HL-60 (cell line): Measurements from ENCODE around the gene PACRG.

Experiments used
- DNase-seq, 2 experiments: peaks; one replicate each; pipeline ENCODE4 v3.0.0-alpha.2; 2010 to 2020; ENCODE audit warnings: low read depth in 1 of 2, low spot score in 1 of 2
- H3K27ac ChIP-seq: fragments of 250-450 bp; sonication (Bioruptor Pico); replicated peaks from 2 replicates; pipeline ENCODE4 v1.5.1; 2020; ENCODE audit warnings: mild to moderate bottlenecking, moderate library complexity
- H3K27me3 ChIP-seq: fragments of 250-450 bp; sonication (Bioruptor Pico); 2 replicates; pipeline ENCODE4 v1.5.1; 2021; ENCODE audit warnings: mild to moderate bottlenecking, moderate library complexity; ENCODE audit not compliant: insufficient read depth, poor library complexity, severe bottlenecking
- H3K4me3 ChIP-seq: replicated peaks from 2 replicates; pipeline ENCODE4 v1.5.1; 2011; ENCODE audit warnings: mild to moderate bottlenecking, control low read depth, low read length; ENCODE audit not compliant: insufficient read depth
- GABPA ChIP-seq: IDR thresholded peaks from 2 replicates; pipeline ENCODE4 v1.6.1; 2012; ENCODE audit warnings: low read depth
- POLR2AphosphoS5 ChIP-seq: IDR thresholded peaks from 2 replicates; pipeline ENCODE4 v1.6.1; 2012; ENCODE audit warnings: low read depth
- SPI1 ChIP-seq: IDR thresholded peaks from 2 replicates; pipeline ENCODE4 v1.6.1; 2012; ENCODE audit warnings: low read depth, mild to moderate bottlenecking, borderline replicate concordance
- TF ChIP-seq, protein P1 (sequence below): IDR thresholded peaks from one replicate; pipeline ENCODE4 v1.5.1; 2011; ENCODE audit warnings: low read length, control low read depth, inconsistent platforms; ENCODE audit not compliant: insufficient read depth
- TF ChIP-seq, protein P2 (sequence below): IDR thresholded peaks from 2 replicates; pipeline ENCODE4 v1.6.1; 2012; ENCODE audit warnings: low read depth; ENCODE audit not compliant: insufficient replicate concordance

The PACRG gene

DNA sequence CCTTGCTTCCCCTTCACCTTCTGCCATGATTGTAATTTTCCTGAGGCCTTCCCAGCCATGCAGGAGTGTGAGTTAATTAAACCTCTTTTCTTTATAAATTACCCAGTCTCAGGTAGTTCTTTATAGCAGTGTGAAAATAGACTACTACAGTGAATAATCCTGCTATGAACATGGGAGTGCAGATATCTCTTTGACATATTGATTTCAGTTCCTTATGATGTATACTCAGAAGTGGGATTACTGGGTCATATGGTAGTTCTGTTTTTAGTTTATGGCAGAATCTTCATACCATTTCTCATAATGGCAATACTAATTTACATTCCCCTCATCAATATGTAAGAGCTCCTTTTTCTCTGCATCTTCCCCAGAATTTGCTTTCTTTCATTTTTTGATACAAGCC lies 26.0 kb downstream of the PACRG start:
- TF ChIP-seq, protein P1, sequence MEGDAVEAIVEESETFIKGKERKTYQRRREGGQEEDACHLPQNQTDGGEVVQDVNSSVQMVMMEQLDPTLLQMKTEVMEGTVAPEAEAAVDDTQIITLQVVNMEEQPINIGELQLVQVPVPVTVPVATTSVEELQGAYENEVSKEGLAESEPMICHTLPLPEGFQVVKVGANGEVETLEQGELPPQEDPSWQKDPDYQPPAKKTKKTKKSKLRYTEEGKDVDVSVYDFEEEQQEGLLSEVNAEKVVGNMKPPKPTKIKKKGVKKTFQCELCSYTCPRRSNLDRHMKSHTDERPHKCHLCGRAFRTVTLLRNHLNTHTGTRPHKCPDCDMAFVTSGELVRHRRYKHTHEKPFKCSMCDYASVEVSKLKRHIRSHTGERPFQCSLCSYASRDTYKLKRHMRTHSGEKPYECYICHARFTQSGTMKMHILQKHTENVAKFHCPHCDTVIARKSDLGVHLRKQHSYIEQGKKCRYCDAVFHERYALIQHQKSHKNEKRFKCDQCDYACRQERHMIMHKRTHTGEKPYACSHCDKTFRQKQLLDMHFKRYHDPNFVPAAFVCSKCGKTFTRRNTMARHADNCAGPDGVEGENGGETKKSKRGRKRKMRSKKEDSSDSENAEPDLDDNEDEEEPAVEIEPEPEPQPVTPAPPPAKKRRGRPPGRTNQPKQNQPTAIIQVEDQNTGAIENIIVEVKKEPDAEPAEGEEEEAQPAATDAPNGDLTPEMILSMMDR, result no peak
- TF ChIP-seq, protein P2, sequence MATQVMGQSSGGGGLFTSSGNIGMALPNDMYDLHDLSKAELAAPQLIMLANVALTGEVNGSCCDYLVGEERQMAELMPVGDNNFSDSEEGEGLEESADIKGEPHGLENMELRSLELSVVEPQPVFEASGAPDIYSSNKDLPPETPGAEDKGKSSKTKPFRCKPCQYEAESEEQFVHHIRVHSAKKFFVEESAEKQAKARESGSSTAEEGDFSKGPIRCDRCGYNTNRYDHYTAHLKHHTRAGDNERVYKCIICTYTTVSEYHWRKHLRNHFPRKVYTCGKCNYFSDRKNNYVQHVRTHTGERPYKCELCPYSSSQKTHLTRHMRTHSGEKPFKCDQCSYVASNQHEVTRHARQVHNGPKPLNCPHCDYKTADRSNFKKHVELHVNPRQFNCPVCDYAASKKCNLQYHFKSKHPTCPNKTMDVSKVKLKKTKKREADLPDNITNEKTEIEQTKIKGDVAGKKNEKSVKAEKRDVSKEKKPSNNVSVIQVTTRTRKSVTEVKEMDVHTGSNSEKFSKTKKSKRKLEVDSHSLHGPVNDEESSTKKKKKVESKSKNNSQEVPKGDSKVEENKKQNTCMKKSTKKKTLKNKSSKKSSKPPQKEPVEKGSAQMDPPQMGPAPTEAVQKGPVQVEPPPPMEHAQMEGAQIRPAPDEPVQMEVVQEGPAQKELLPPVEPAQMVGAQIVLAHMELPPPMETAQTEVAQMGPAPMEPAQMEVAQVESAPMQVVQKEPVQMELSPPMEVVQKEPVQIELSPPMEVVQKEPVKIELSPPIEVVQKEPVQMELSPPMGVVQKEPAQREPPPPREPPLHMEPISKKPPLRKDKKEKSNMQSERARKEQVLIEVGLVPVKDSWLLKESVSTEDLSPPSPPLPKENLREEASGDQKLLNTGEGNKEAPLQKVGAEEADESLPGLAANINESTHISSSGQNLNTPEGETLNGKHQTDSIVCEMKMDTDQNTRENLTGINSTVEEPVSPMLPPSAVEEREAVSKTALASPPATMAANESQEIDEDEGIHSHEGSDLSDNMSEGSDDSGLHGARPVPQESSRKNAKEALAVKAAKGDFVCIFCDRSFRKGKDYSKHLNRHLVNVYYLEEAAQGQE, result no peak
- TF ChIP-seq SPI1, result no peak
- TF ChIP-seq GABPA, result no peak
- TF ChIP-seq POLR2AphosphoS5, result no peak
- Histone ChIP-seq H3K27ac (no peak overlapping the region), H3K27me3 (no peaks in the 10 kb centered on the region), H3K4me3 (no peak overlapping the region)
- DNase-seq, result no peak

DNA sequence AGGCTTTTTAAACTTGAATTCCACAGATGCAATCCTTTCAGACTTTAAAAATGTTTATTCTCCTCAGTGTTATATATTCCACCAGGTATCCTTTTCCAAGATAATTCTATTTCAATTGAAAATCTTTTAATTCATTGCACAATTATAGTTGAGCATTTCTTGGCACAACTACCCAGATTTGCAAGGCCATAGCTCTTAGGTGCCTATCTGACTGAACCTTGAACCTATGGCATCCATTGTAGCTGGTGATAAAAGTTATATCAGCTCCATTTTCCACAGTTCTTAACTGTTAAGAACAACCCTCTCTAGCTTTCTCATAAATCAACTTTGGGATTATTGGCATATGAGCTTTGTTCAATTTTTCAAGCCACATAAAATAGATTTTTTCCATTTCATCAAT lies 42.4 kb downstream of the PACRG start:
- no peak for TF ChIP-seq POLR2AphosphoS5
- no peak for TF ChIP-seq SPI1
- TF ChIP-seq, protein P1, result no peak
- no peak for TF ChIP-seq GABPA
- TF ChIP-seq, protein P2, result no peak
- DNase-seq, result no peak
- Histone ChIP-seq H3K27ac (no peak overlapping the region), H3K27me3 (no peaks in the 10 kb centered on the region), H3K4me3 (no peak overlapping the region)

DNA sequence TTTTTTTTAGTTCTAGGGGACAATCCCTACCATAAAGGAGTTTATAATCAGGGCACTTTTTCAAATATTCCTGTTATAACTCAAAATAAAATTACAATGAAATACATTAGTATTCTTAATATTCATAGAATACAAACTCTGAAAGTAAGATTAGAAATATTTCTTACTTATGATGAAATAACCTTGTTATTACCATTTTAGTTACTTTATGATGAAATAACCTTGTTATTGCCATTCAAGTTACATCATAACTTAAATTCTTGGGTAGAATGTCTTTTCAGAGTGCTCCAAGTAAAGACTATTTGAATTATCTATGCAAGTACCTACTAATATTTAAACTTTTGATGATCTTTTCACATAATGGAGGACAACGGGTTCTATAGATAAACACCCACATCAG lies 43.2 kb downstream of the PACRG start:
- no peak overlapping the region for H3K4me3 ChIP-seq
- no peaks in the 10 kb centered on the region for H3K27me3 ChIP-seq
- DNase-seq, result no peak
- TF ChIP-seq, protein P1, result no peak
- TF ChIP-seq SPI1, result no peak
- TF ChIP-seq POLR2AphosphoS5, result no peak
- TF ChIP-seq, protein P2, result no peak
- TF ChIP-seq GABPA, result no peak
- no peak overlapping the region for H3K27ac ChIP-seq
